Esophagus muscularis mucosa (tissue), 4 donors: ENCODE results near the gene STK33. TPM values are rescaled to one million over a fixed set of nuclear protein-coding genes. Genes with fewer than 3 reads are reported as not detected.

Experiments
- DNase-seq: peaks from one replicate; pipeline ENCODE4 v3.0.0-alpha.2; 2017; ENCODE audit errors: extremely low spot score
- H3K27ac ChIP-seq, 4 donors: fragments of 200-600 bp; sonication (generic); replicated peaks in 1 of 4; 1 replicate in 3 of 4; 2 replicates in 1 of 4; pipeline ENCODE4 v1.5.1; 2016 to 2019; ENCODE audit warnings: mild to moderate bottlenecking in 1 of 4
- H3K27me3 ChIP-seq, 4 donors: fragments of 200-600 bp; sonication (generic); one replicate each; pipeline versions ENCODE4 v1.5.1 to v1.6.0; 2016 to 2019
- H3K36me3 ChIP-seq, 4 donors: fragments of 200-600 bp; sonication (generic); one replicate each; pipeline ENCODE4 v1.5.1; 2016 to 2019
- H3K4me1 ChIP-seq, 4 donors: fragments of 200-600 bp; sonication (generic); one replicate each; pipeline ENCODE4 v1.5.1; 2016 to 2019
- H3K4me3 ChIP-seq, 4 donors: fragments of 200-600 bp; sonication (generic); 1 replicate in 2 of 4; 2 replicates in 2 of 4; pipeline ENCODE4 v1.5.1; 2016 to 2019; ENCODE audit warnings: mild to moderate bottlenecking in 4 of 4, moderate library complexity in 1 of 4
- H3K9me3 ChIP-seq, 4 donors: fragments of 200-600 bp; sonication (generic); 1 replicate in 3 of 4; 2 replicates in 1 of 4; pipeline ENCODE4 v1.5.1; 2016 to 2019
- CTCF ChIP-seq, 3 experiments: fragments of 200-600 bp in 2 of 3; fragments of 450-650 bp in 1 of 3; sonication (generic) in 2 of 3; IDR thresholded peaks; one replicate each; pipeline ENCODE4 v1.5.1; 2017 to 2019; ENCODE audit warnings: antibody characterized with exemption in 3 of 3, mild to moderate bottlenecking in 2 of 3, moderate library complexity in 1 of 3
- EP300 ChIP-seq: sonication (generic); formaldehyde crosslinking; IDR thresholded peaks from one replicate; pipeline ENCODE4 v1.6.1; 2017; ENCODE audit warnings: antibody characterized with exemption
- POLR2A ChIP-seq: fragments of 450-650 bp; IDR thresholded peaks from one replicate; pipeline ENCODE4 v1.6.1; 2017; ENCODE audit warnings: antibody characterized with exemption, moderate library complexity, mild to moderate bottlenecking, low read depth
- POLR2AphosphoS5 ChIP-seq, 2 donors: sonication (generic); formaldehyde crosslinking; IDR thresholded peaks; one replicate each; pipeline ENCODE4 v1.6.1; 2017; ENCODE audit warnings: antibody characterized with exemption in 2 of 2
- WGBS: methylation state at CpG from one replicate; pipeline ENCODE4 v1.1.5; 2018; 5-methylcytosine and 5-hydroxymethylcytosine counted together
- intact Hi-C: fragments of 100-400 bp; cut with DNase I; formaldehyde crosslinking; loops from one replicate; pipeline ENCODE4 v1.15.1; 2023
- total RNA-seq, 4 donors: library from RNA; depleted of rRNA; stranded (reverse); fragments of >200 nt; gene quantifications; one replicate each; pipeline versions ENCODE4 v1.1.0 to v1.2.1, GENCODE V29; 2016

Gene STK33
- total RNA-seq, 4 donors from 2014 or later, result 12.7 to 29.1 (median 19.8) TPM

GRCh38 chr11:8581300-8581699, 12.7 kb downstream of the STK33 start:
- intact Hi-C loops, result no loop called here
- peaks cover 0 to 9% (median 4%) of the 10 kb centered on the region in 4 donors for H3K9me3 ChIP-seq
- no peaks in the 10 kb centered on the region for H3K4me1 ChIP-seq
- H3K36me3 ChIP-seq, result no peaks in the 10 kb centered on the region
- WGBS, result 84% methylated on average over 3 of the region's 3 CpGs
- no peak for TF ChIP-seq POLR2AphosphoS5 (IDR thresholded peaks at IDR 0.05)
- TF ChIP-seq POLR2A, result no peak
- no peak for TF ChIP-seq EP300
- TF ChIP-seq CTCF (IDR thresholded peaks at IDR 0.05), result no peak
- no peak overlapping the region for H3K4me3 ChIP-seq
- H3K27me3 ChIP-seq, result no peaks in the 10 kb centered on the region
- DNase-seq, result no peak
- no peak overlapping the region for H3K27ac ChIP-seq

GRCh38 chr11:8577791-8578581, 16.0 kb downstream of the STK33 start:
- Histone ChIP-seq H3K4me1 (no peaks in the 10 kb centered on the region), H3K27me3 (no peaks in the 10 kb centered on the region), H3K27ac (no peak overlapping the region), H3K36me3 (no peaks in the 10 kb centered on the region), H3K4me3 (no peak overlapping the region), H3K9me3 (peaks cover 0 to 9% (median 4%) of the 10 kb centered on the region in 4 donors)
- intact Hi-C loops, result no loop called here
- no peak for DNase-seq
- 100% methylated on average over 2 of the region's 2 CpGs for WGBS
- TF ChIP-seq CTCF (IDR thresholded peaks at IDR 0.05) (no peak), POLR2AphosphoS5 (IDR thresholded peaks at IDR 0.05) (no peak), POLR2A (no peak), EP300 (no peak)

- intact Hi-C loops, result no loop called here
- Histone ChIP-seq H3K36me3 (no peaks in the 10 kb centered on the region), H3K27me3 (no peaks in the 10 kb centered on the region), H3K4me3 (no peak overlapping the region), H3K4me1 (no peaks in the 10 kb centered on the region), H3K27ac (no peak overlapping the region), H3K9me3 (peaks cover 0 to 9% (median 4%) of the 10 kb centered on the region in 4 donors)
- TF ChIP-seq CTCF (IDR thresholded peaks at IDR 0.05) (no peak), POLR2AphosphoS5 (IDR thresholded peaks at IDR 0.05) (no peak), POLR2A (no peak), EP300 (no peak)
- 100% methylated on average over 1 of the region's 1 CpG for whole genome bisulfite sequencing
- DNase-seq, result no peak
These were observed 19.2 kb downstream of the STK33 start for GRCh38 chr11:8574798-8575197.

GRCh38 chr11:8573777-8574176, 20.3 kb downstream of the STK33 start:
- WGBS, result 83% methylated on average over 1 of the region's 1 CpG
- no peaks in the 10 kb centered on the region for H3K4me1 ChIP-seq

More at GRCh38 chr11:8573777-8574176, 20.3 kb downstream of the STK33 start:
- intact Hi-C loops, result no loop called here
- DNase-seq, result no peak
- no peak for TF ChIP-seq POLR2A
- no peak for TF ChIP-seq CTCF (IDR thresholded peaks at IDR 0.05)
- TF ChIP-seq EP300, result no peak
- TF ChIP-seq POLR2AphosphoS5 (IDR thresholded peaks at IDR 0.05), result no peak
- no peak overlapping the region for H3K4me3 ChIP-seq
- no peak overlapping the region for H3K27ac ChIP-seq
- no peaks in the 10 kb centered on the region for H3K36me3 ChIP-seq
- peaks cover 0 to 9% (median 4%) of the 10 kb centered on the region in 4 donors for H3K9me3 ChIP-seq
- H3K27me3 ChIP-seq, result no peaks in the 10 kb centered on the region
